GM06990 (cell line): Measurements from ENCODE around the gene IL10.
A peak's percentile ranks its signal among the peaks of the same experiment; 100 is the strongest.
"Not testable (repeated sequence)": the region's sequence is repeated elsewhere in the genome, so short reads cannot be mapped to it uniquely, and the experiment has no call there.

Source experiments
- DNase-seq: peaks from one replicate; pipeline ENCODE4 v3.0.0-alpha.2; 2011; ENCODE audit not compliant: insufficient read length; ENCODE audit errors: extremely low read depth
- H3K27me3 ChIP-seq: replicated peaks from 2 replicates; pipeline ENCODE4 v1.6.0; 2011; ENCODE audit warnings: low read length; ENCODE audit not compliant: control insufficient read depth, insufficient read depth
- H3K36me3 ChIP-seq: 2 replicates; pipeline ENCODE4 v1.5.1; 2011; ENCODE audit warnings: low read length; ENCODE audit not compliant: control insufficient read depth, insufficient read depth
- H3K4me3 ChIP-seq: replicated peaks from 2 replicates; pipeline ENCODE4 v1.5.1; 2011; ENCODE audit warnings: low read depth, mild to moderate bottlenecking, control low read depth, low read length
- TF ChIP-seq, protein P1 (sequence below): IDR thresholded peaks from 2 replicates; pipeline ENCODE4 v1.5.1; 2011; ENCODE audit warnings: low read length, control low read depth, mild to moderate bottlenecking, inconsistent platforms; ENCODE audit not compliant: insufficient read depth, poor library complexity, severe bottlenecking

Gene IL10

DNA sequence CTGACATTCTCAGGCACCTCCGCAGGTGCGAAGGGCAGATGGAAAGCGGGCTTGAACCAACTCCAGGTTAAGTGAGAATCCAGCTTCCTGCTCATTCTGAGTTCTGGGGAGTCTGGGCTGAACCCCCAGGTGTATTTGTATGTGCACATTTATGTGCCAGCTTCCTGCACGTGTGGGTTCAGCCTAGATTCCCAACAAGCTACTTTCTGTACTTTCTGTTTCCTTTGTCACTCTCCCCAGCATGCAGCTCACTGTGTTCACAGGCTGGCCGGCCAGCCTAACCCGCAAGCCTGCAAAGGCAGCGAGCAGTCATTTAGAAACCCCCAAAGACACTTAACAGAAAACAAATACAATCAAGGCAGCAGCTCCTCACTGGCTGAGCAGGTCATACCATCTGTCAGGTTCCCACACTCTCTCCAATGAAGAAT is 3.0 kb downstream of the IL10 start:
- peak overlapping the region; percentile 62; the same call in 1 of the 2 replicates for H3K4me3 ChIP-seq
- no peaks in the 10 kb centered on the region for H3K36me3 ChIP-seq
- TF ChIP-seq, protein P1, sequence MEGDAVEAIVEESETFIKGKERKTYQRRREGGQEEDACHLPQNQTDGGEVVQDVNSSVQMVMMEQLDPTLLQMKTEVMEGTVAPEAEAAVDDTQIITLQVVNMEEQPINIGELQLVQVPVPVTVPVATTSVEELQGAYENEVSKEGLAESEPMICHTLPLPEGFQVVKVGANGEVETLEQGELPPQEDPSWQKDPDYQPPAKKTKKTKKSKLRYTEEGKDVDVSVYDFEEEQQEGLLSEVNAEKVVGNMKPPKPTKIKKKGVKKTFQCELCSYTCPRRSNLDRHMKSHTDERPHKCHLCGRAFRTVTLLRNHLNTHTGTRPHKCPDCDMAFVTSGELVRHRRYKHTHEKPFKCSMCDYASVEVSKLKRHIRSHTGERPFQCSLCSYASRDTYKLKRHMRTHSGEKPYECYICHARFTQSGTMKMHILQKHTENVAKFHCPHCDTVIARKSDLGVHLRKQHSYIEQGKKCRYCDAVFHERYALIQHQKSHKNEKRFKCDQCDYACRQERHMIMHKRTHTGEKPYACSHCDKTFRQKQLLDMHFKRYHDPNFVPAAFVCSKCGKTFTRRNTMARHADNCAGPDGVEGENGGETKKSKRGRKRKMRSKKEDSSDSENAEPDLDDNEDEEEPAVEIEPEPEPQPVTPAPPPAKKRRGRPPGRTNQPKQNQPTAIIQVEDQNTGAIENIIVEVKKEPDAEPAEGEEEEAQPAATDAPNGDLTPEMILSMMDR: no peak
- H3K27me3 ChIP-seq: no peaks in the 10 kb centered on the region
- DNase-seq: peak; percentile 86

DNA sequence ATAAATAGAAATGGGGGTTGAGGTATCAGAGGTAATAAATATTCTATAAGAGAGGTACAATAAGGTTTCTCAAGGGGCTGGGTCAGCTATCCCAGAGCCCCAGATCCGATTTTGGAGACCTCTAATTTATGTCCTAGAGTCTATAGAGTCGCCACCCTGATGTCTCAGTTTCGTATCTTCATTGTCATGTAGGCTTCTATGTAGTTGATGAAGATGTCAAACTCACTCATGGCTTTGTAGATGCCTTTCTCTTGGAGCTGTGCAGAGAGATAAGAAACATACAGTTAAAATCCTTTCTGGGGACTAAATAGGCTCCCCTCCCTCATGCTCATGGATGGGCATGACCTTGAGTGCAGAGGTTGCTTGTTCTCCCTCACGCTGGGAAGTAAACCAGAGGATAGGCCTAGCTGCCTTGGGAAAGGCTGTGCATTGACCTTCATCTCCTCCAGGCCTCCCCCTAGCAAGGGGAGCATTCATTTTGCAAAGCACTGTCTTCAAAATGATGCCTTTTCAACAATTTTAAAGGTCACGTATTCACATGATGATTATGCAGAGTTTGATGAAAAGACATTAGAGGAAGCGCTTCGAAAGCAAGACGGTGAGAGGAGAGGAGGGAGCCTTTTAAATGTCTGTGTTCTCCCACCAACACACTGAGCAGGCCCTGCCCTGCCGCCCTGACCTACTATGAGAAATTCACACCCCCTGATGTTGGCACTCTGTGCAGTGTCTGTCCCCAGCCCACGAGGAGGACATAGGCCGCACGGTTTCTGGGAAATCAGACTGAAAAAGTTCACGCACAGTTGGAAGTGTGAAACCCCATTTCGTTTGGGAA is 3.6 kb downstream of the IL10 start:
- no peaks in the 10 kb centered on the region for H3K36me3 ChIP-seq
- peak overlapping the region; percentile 10; the same call in 1 of the 2 replicates for H3K4me3 ChIP-seq
- DNase-seq: no peak
- TF ChIP-seq, protein P1: no peak
- H3K27me3 ChIP-seq: no peaks in the 10 kb centered on the region

DNA sequence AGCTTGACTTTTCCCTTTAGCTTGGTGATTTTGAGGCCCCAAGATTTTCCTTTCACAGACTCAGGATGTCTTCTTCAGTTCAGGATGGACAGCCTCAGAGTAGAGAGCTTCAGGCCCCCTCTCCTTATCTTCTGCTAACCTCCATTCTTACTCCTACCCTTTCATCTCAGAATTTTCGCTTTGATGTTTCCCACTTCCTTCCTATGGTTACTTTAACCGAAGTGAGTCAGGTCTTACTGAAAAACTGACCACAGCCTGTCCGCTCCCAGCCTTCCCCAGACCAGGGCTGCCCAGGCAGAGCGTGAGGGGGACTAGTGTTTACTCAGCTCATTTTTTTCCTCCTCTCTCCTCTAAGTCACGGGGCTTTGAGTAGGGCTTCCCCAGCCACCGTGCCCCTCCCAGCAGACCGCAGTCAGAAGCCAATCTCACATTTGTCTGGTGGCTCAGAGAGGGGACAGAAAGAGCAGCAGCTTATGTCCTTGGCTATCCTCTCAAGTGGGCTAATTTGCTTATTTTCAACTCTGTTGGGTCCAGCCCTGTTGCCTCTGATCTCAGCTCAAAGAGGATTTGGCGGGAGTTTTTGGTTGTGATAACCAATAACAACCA is 5.9 kb downstream of the IL10 start:
- H3K36me3 ChIP-seq: no peaks in the 10 kb centered on the region
- H3K4me3 ChIP-seq: no peak overlapping the region
- H3K27me3 ChIP-seq: no peaks in the 10 kb centered on the region
- TF ChIP-seq, protein P1: no peak
- DNase-seq: peak; percentile 79

DNA sequence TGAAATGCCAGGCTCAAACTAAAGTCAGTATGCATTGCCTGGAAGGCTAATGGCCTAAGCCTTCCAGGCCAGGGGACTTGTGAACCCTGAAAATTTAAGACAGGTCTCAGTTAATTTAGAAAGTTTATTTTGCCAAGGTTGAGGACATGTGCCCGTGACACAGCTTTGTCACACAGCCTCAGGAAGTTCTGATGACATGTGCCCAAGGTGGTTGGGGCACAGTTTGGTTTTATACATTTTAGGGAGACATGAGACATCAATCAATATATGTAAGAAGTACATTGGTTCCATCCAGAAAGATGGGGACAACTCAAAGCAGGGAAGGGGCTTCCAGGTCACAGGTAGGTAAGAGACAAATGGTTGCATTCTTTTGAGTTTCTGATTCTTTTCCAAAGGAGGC is 6.5 kb downstream of the IL10 start:
- H3K4me3 ChIP-seq, H3K27me3 ChIP-seq, DNase-seq, H3K36me3 ChIP-seq: not testable (repeated sequence)

DNA sequence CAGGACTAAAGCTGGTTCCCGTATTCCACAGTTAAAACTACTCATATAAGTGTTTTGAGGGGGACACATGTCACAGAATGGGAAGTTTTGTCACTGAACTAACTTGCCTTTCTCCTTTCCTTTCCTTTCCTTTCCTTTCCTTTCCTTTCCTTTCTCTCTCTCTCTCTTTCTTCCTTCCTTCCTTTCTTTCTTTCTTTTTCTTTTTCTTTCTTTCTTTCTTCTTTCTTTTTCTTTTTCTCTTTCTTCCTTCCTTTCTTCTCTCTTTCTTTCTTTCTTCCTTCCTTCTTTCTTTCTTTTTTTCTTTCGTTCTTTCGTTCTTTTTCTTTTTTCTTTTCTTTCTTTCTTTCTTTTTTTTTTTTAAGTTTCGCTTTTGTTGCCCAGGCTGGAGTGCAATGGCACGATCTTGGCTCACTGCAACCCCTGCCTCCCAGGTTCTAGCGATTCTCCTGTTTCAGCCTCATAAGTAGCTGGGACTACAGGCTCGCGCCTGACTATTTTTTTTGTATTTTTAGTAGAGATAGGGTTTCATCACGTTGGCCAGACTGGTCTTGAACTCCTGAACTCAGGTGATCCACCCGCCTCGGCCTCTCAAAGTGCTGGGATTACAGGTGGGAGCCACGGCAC is 9.4 kb downstream of the IL10 start:
- not testable (repeated sequence) for DNase-seq, H3K27me3 ChIP-seq, H3K4me3 ChIP-seq, H3K36me3 ChIP-seq

DNA sequence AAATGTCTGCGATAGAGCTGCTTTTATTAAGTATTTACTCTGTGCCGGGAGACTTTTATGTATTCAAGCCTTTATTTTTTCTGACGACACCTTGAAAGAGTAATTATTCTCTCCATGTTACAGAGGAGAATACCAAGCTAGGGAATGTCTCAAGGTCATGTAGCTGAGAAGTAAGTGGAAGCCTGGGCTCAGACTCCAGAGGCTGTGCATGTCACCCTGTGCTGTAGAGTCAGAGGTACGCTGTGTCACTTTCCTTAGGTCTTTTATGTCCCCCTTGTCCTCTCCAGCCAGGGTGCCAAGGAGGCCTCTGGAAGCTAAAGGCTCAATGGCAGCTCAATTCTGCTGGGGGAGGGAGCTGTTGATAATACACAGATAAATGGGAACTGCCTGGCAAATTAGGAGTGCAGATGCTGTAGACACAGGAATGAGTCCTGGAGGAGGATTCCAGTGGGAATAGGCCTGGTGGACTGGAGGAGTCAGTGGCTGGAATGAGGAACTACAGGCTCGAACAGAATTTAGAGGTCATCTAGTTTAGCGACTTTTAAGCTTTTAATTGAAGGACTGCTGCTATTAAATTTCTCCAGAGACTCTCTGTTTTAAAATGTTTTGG is 11.0 kb downstream of the IL10 start:
- TF ChIP-seq, protein P1: no peak
- no peak for DNase-seq
- no peaks in the 10 kb centered on the region for H3K36me3 ChIP-seq
- H3K4me3 ChIP-seq: no peak overlapping the region
- H3K27me3 ChIP-seq: no peaks in the 10 kb centered on the region
